GM12892 (cell line): ENCODE measurements around the gene FARP1.

Experiments used
- POLR2A ChIP-seq: IDR thresholded peaks from 2 replicates; pipeline ENCODE4 v1.6.1; 2011; ENCODE audit warnings: low read depth, low read length, control low read depth
- POLR2AphosphoS5 ChIP-seq: IDR thresholded peaks from 2 replicates; pipeline ENCODE4 v1.6.1; 2011; ENCODE audit warnings: low read depth, low read length, control low read depth
- TAF1 ChIP-seq: IDR thresholded peaks from 2 replicates; pipeline ENCODE4 v1.6.1; 2011; ENCODE audit warnings: low read depth, mild to moderate bottlenecking, control low read depth, low read length, borderline replicate concordance

GRCh38 chr13:98242403-98242802 is 99.5 kb downstream of the FARP1 start:
- no peak for TF ChIP-seq POLR2AphosphoS5
- no peak for TF ChIP-seq POLR2A
- TF ChIP-seq TAF1: no peak
